Activated CD8-positive, alpha-beta memory T cell treated with anti-CD3 and anti-CD28 coated beads, Interleukin-2, amount 50 U/mL, for 24 hours (primary cell): Measurements from ENCODE around the gene PLEKHA6.

Experiments used
- DNase-seq: peaks from one replicate; pipeline ENCODE4 v3.0.0-alpha.2; 2020; ENCODE audit errors: extremely low read depth

PLEKHA6 gene

GRCh38 chr1:204383163-204383904, 23.6 kb upstream of the PLEKHA6 start:
- no peak for DNase-seq

GRCh38 chr1:204382714-204383083, 23.0 kb upstream of the PLEKHA6 start:
- no peak for DNase-seq

GRCh38 chr1:204380293-204380831, 20.6 kb upstream of the PLEKHA6 start:
- DNase-seq, result no peak

GRCh38 chr1:204377800-204378668, 18.3 kb upstream of the PLEKHA6 start:
- no peak for DNase-seq

GRCh38 chr1:204376919-204377799, 17.4 kb upstream of the PLEKHA6 start:
- DNase-seq, result no peak

GRCh38 chr1:204376465-204376864, 16.7 kb upstream of the PLEKHA6 start:
- DNase-seq, result no peak

- DNase-seq, result no peak
Observed at GRCh38 chr1:204373911-204374310, 14.2 kb upstream of the PLEKHA6 start.

- no peak for DNase-seq
Observed at GRCh38 chr1:204370176-204370575, 10.4 kb upstream of the PLEKHA6 start.

- no peak for DNase-seq
Observed at GRCh38 chr1:204368996-204369726, 9.4 kb upstream of the PLEKHA6 start.

- no peak for DNase-seq
Observed at GRCh38 chr1:204367956-204368355, 8.2 kb upstream of the PLEKHA6 start.

GRCh38 chr1:204367193-204367858, 7.6 kb upstream of the PLEKHA6 start:
- no peak for DNase-seq

GRCh38 chr1:204366759-204367158, 7.0 kb upstream of the PLEKHA6 start:
- DNase-seq, result no peak

- DNase-seq, result peak; percentile 37
Observed at GRCh38 chr1:204363335-204364114, 3.8 kb upstream of the PLEKHA6 start.

- no peak for DNase-seq
Observed at GRCh38 chr1:204362984-204363334, 3.2 kb upstream of the PLEKHA6 start.

GRCh38 chr1:204361781-204362180, 2.1 kb upstream of the PLEKHA6 start:
- DNase-seq, result no peak

- DNase-seq, result no peak
Observed at GRCh38 chr1:204361341-204361771, 1.6 kb upstream of the PLEKHA6 start.

GRCh38 chr1:204360314-204360713, 585 bp upstream of the PLEKHA6 start:
- DNase-seq, result no peak

GRCh38 chr1:204359131-204359473, 627 bp downstream of the PLEKHA6 start:
- no peak for DNase-seq

GRCh38 chr1:204358605-204359004, 1.1 kb downstream of the PLEKHA6 start:
- DNase-seq, result no peak
